GM12864 (cell line): ENCODE measurements around the gene UBA52.

Experiments
- DNase-seq: peaks from one replicate; pipeline ENCODE4 v3.0.0-alpha.2; 2011; ENCODE audit warnings: low read depth
- H3K4me3 ChIP-seq: 2 replicates; pipeline ENCODE4 v1.5.1; 2011; ENCODE audit warnings: mild to moderate bottlenecking, low read depth, low read length, control low read depth
- TF ChIP-seq, protein P1 (sequence below): IDR thresholded peaks from 2 replicates; pipeline ENCODE4 v1.5.1; 2011; ENCODE audit warnings: low read depth, mild to moderate bottlenecking, moderate library complexity, low read length, control low read depth, inconsistent platforms; ENCODE audit errors: missing control alignments

The UBA52 gene

DNA sequence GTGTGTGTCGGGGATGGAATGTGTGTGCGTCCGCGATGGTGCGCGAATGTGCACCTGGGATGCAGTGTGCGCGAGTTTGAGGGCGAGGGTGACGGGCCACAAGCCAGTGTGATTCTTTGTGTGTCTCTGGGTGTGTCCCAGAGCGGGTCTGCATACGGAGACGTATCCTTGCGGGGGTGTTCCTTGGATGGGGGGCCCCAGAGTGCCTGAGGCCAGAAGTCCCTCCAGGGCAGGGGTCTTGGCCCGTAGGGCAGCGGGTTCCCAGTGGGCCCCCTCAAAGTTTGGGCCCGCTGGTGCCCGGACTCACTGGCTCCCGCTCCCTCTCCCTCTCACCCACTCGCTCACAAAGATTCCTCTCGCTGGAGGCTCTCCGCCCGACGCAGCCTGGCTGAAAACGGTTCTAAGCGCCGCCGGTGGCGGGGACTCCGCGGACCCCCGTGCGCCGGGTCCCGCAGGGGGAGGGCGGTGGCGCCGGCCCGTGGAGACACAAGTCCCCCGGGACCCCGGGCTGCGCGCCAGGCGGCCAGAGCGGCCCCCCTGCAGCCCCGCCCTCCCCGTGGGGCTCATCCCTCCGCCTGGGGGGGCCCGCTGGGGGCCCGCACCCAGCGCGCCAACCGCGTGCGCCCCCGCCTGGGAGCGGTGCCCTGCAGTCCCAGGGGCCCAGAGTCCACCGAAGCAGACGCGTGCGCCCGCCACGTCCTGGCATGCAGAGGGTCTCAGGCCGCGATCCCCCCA lies 34.1 kb downstream of the UBA52 start:
- H3K4me3 ChIP-seq: no peak overlapping the region
- DNase-seq: no peak
- TF ChIP-seq, protein P1, sequence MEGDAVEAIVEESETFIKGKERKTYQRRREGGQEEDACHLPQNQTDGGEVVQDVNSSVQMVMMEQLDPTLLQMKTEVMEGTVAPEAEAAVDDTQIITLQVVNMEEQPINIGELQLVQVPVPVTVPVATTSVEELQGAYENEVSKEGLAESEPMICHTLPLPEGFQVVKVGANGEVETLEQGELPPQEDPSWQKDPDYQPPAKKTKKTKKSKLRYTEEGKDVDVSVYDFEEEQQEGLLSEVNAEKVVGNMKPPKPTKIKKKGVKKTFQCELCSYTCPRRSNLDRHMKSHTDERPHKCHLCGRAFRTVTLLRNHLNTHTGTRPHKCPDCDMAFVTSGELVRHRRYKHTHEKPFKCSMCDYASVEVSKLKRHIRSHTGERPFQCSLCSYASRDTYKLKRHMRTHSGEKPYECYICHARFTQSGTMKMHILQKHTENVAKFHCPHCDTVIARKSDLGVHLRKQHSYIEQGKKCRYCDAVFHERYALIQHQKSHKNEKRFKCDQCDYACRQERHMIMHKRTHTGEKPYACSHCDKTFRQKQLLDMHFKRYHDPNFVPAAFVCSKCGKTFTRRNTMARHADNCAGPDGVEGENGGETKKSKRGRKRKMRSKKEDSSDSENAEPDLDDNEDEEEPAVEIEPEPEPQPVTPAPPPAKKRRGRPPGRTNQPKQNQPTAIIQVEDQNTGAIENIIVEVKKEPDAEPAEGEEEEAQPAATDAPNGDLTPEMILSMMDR: no peak

DNA sequence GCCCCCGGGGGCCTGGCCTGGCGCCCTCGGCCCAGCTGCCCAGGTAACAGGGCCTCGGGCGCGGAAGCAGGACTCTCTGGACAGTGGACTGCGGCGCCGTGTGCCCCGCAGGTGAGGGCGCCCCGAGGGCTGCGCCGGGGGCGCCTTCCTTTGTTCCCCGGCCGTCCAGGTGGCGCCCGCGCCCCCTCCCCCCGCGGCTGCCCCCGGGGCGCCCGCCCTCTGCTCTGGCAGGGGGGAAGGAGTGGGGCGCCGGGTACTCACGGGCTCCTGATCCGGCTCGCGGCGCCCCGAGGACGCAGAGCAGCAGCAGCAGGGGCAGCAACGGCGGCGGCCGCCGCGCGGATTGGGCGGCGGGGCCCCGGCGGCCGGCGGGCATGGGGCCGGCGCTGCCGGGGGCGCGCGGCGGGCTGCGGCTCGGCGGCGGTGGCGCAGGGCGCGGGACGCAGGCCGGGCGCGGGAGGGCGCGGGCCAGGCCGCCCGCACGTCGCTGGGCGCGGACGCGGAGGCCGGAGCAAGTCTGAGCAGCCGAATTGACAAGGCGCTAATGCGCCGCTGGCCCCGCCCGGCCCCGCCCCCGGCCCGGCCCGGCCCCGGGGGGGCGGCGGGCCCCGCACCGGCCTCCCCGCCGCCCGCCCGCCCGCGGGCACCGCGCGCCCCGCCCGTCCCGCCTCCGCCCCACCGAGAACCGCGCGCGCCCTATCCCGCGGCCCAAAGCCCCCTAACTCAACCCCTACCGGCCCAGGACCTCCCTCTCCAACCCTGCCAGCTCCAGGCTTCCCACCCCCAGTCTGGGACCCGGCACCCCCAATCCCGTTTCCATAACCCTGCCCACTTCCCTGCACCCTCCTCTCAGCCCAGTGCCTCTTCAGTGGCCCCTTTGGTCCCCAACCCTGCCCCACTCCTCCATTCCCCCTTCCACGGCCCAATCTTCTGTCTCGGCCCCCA lies 34.9 kb downstream of the UBA52 start, which contains the start of gene CRLF1:
TSS of gene CRLF1 (minus strand) at position 519 of the 945 bp plus-strand sequence. CDS start at position 376, 143 bp downstream.
- no peak within 1 kb of the TSS for H3K4me3 ChIP-seq
- no peak for DNase-seq
- TF ChIP-seq, protein P1: no peak

DNA sequence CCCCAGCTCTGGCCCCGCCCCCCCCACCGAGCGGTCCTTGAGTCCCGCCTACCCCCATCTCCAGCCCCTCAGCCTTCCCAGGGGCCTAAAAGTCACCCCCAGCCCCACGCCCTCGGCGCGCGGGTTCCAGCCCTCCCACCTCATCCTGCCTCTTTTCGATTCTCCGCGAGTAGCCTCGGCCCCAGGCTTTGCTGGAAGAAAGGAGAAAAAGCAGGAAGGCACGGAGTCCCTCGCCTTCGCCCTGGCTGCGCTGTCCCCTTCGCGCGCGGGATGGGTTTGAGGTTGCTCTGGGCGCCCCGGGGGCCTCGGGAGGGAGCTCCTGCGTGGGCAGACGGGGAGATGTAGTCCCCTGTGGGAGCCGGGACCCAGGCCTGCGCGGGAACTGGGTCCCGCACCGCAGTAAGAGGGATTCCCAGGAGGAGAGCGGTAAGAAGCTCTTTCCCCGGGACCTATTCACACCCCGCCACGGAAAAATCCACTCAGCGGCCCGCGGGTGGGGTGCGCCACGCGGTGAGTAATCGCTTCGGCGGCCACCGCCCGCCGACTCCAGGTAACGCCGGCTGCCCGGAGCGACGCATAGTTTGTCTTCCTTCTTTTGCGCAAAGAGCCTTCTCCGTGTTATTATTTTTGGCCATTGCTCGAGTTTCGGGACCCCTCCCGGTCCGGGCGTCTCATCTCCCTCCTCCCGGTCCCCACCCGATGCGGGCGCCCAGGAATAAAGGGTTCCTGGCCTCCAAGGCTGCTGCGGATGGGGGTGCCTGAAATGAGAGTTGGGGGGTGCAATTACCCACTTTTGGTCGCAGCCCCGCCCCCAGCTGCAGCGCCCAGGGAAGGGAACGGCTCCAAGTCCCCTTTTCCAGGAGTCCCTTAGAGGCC lies 35.8 kb downstream of the UBA52 start:
- no peak for DNase-seq
- no peak overlapping the region for H3K4me3 ChIP-seq
- TF ChIP-seq, protein P1: no peak

DNA sequence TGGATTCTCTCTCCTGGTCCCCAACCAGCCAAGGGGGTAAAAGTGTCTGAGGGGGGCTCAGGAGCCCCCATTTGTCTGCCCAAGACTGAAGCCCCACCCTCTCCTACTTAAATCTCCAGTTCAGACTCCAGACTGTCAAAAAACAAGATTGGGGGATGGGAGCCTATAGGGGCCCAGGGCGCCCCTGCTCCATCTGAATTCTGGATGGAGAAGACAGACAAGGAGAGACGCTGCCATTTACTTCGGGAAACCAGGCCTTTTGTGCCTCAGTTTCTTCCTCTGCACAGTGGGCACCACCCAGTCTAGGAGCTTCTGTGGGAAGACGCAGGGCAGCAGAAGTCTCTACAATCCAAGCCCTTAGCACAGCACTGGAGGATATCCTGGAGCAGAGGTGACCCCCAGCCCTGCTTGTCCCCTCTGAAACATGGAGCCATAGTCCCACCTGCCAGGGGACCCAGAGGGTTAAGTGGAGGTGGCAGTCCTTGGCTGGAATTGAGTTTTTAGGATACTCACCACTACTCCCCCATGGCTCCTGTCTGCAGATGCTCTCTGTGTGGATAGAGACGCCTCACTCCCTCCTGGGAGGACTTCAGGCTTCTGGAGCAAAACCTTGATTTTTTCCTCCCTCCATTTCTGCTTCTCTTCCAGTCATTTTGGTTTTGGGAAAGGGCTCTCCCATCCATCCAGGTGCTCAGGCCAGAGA lies 36.6 kb downstream of the UBA52 start:
- no peak overlapping the region for H3K4me3 ChIP-seq
- TF ChIP-seq, protein P1: no peak
- no peak for DNase-seq

DNA sequence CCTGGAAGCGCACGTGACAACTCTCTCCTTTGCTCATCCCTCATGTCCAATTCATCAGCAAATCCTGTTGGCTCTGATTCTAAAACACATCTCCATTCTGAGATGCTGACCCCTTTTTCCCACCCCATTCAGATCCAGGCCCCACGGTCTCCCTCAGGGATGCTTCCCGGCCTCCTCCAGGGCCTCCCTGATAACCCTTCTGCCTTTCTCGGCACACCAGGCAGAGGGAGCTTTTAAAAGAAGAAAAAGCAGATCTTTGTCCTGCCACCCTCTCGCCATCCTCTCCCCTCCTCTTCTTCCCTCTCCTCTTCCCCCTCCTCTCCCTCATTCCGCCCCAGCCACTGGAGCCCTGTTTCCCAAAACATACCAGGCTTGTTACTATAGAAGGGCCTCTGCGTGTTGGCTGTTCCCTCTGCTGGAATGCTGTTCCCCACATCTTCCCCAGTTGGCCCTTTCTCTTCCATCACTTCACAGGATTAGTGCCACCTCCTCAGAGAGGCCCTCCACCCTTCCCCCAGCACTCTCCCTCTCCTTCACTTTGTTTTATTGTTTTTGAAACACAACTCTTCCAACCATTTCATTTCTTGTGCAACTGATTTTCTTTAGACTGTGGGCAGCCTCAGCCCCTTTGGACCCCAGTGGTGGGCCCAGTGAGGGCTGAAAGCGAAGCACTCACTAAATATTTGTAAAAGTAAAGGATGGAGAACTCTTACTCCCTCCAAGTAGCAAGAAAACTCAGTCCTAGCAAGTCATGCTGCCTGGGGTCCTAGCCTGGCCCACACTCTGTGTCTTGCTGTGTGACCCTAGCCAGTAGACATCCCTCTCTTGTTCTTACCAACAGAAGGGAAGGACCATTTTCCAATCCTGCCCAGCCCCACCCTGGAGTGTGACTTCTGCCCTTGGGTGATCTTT lies 37.4 kb downstream of the UBA52 start:
- no peak overlapping the region for H3K4me3 ChIP-seq
- DNase-seq: no peak
- TF ChIP-seq, protein P1: no peak

DNA sequence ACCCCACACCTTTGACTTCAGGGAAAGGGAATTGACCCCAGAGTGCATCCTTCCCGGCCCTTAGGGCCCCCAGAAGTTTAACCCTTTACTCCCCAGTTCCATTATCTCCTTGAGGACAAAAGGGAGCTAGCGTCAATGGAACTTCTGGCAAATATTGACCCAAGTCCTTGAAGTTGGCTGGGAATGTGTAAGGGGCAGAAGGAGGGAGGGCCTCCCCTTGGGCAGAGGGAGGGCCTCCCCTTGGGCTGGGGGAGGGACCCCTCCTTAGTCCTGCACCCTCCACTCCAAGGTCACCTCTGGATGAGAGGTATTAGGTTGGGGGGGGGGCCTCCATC lies 38.0 kb downstream of the UBA52 start:
- H3K4me3 ChIP-seq: no peak overlapping the region
- DNase-seq: no peak
- TF ChIP-seq, protein P1: no peak
